Measurements from ENCODE around the gene ZNF197.

- TF ChIP-seq TAF1 (IDR thresholded peaks at IDR 0.05; ENCODE audit: borderline replicate concordance, low read depth, low read length) (no peak), HDAC2 (IDR thresholded peaks at IDR 0.05) (no peak), DPF2 (IDR thresholded peaks at IDR 0.05) (no peak), SMAD1 (IDR thresholded peaks at IDR 0.05; ENCODE audit: low read depth, partially characterized antibody) (no peak), MEF2B (IDR thresholded peaks at IDR 0.05; ENCODE audit: partially characterized antibody, poor library complexity, severe bottlenecking) (no peak), SP1 (IDR thresholded peaks at IDR 0.05; ENCODE audit: low read depth, low read length) (no peak), EZH2 (IDR thresholded peaks at IDR 0.05; ENCODE audit: borderline replicate concordance, control insufficient read depth, low read depth, low read length) (no peak), CBX5 (IDR thresholded peaks at IDR 0.05; ENCODE audit: low read depth) (no peak)
- TF ChIP-seq, protein P1, sequence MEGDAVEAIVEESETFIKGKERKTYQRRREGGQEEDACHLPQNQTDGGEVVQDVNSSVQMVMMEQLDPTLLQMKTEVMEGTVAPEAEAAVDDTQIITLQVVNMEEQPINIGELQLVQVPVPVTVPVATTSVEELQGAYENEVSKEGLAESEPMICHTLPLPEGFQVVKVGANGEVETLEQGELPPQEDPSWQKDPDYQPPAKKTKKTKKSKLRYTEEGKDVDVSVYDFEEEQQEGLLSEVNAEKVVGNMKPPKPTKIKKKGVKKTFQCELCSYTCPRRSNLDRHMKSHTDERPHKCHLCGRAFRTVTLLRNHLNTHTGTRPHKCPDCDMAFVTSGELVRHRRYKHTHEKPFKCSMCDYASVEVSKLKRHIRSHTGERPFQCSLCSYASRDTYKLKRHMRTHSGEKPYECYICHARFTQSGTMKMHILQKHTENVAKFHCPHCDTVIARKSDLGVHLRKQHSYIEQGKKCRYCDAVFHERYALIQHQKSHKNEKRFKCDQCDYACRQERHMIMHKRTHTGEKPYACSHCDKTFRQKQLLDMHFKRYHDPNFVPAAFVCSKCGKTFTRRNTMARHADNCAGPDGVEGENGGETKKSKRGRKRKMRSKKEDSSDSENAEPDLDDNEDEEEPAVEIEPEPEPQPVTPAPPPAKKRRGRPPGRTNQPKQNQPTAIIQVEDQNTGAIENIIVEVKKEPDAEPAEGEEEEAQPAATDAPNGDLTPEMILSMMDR (IDR thresholded peaks at IDR 0.05 in 2 of 3, conservative IDR thresholded peaks at IDR 0.05 in 1 of 3; ENCODE audit: control insufficient read depth in 2 of 3, extremely low read depth in 1 of 3, insufficient read depth in 1 of 3, low read depth in 3 of 3, low read length in 3 of 3): no peak
- TF ChIP-seq, protein P2, sequence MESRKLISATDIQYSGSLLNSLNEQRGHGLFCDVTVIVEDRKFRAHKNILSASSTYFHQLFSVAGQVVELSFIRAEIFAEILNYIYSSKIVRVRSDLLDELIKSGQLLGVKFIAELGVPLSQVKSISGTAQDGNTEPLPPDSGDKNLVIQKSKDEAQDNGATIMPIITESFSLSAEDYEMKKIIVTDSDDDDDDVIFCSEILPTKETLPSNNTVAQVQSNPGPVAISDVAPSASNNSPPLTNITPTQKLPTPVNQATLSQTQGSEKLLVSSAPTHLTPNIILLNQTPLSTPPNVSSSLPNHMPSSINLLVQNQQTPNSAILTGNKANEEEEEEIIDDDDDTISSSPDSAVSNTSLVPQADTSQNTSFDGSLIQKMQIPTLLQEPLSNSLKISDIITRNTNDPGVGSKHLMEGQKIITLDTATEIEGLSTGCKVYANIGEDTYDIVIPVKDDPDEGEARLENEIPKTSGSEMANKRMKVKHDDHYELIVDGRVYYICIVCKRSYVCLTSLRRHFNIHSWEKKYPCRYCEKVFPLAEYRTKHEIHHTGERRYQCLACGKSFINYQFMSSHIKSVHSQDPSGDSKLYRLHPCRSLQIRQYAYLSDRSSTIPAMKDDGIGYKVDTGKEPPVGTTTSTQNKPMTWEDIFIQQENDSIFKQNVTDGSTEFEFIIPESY (IDR thresholded peaks at IDR 0.05): no peak
- TF ChIP-seq, protein P3, sequence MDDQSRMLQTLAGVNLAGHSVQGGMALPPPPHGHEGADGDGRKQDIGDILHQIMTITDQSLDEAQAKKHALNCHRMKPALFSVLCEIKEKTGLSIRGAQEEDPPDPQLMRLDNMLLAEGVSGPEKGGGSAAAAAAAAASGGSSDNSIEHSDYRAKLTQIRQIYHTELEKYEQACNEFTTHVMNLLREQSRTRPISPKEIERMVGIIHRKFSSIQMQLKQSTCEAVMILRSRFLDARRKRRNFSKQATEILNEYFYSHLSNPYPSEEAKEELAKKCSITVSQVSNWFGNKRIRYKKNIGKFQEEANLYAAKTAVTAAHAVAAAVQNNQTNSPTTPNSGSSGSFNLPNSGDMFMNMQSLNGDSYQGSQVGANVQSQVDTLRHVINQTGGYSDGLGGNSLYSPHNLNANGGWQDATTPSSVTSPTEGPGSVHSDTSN (IDR thresholded peaks at IDR 0.05; ENCODE audit: insufficient replicate concordance, low read depth, low read length): no peak
- TF ChIP-seq, protein P4, sequence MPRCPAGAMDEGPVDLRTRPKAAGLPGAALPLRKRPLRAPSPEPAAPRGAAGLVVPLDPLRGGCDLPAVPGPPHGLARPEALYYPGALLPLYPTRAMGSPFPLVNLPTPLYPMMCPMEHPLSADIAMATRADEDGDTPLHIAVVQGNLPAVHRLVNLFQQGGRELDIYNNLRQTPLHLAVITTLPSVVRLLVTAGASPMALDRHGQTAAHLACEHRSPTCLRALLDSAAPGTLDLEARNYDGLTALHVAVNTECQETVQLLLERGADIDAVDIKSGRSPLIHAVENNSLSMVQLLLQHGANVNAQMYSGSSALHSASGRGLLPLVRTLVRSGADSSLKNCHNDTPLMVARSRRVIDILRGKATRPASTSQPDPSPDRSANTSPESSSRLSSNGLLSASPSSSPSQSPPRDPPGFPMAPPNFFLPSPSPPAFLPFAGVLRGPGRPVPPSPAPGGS (IDR thresholded peaks at IDR 0.05; ENCODE audit: borderline replicate concordance, insufficient read depth, low read depth, low read length, poor library complexity, severe bottlenecking): no peak
These were observed 44.9 kb downstream of the ZNF197 start for GRCh38 chr3:44669760-44670159.

Data from GM12878 (cell line).